GM19452 (cell line): ENCODE results near the gene TDRD7.

Source experiments
- ATAC-seq: cut with Tn5 transposase; IDR thresholded peaks from one replicate; pipeline ENCODE4 v1.9.1; 2021; ENCODE audit not compliant: unreplicated experiment

TDRD7 gene

DNA sequence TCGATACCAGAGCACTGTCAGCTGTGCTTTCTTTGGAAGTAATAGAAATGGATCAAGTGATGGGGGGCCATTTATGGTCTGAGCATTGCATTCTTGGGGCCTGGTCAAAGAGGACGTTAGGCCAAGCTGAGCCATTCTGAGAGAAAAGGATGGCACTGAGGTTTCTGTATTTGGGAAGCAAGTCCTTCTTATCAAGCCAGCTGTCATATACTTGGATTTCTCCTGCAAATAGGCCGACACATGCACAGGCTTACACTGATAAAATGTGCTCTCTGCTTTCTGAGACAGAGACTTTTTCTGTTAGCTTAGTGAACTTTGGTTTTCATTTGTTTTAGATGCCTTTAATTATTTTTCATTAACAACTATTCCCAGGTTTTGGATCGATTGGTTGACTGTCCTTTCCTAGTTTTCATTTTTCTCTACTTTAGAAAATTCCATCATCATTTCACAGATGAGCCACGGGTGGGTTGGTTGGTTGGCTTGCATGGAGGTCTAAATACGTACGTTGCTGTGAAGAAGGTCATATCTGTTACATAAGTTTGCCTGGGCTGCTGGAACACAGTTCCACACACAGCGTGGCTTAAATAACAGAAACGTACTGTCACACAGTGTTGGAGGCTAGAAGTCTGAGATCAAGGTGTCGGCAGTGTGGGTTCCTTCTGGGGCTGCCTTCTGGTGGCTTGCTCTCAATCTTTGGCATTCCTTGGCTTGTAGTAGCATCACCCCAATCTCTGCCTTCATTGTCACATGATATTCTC lies 109.9 kb downstream of the TDRD7 start:
- ATAC-seq = no peak

DNA sequence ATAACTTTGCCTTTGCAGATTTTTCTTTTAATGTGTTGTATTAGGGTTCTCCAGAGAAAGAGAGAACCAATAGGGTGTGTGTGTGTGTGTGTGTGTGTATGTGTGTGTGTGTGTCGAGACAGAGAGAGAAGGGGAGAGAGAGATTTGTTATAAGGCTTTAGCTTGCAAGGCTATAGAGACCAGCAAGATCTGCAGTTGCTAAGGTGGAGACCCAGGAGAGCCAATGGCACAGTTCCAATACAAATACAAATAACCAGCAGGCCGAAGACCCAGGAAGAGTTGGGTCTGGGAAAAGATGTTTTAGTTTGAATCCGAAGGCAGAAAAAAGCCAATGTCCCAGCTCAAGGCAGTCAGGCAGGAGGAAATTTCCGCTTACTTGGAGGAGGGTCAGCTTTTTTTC lies 112.5 kb downstream of the TDRD7 start:
- no peak for ATAC-seq

DNA sequence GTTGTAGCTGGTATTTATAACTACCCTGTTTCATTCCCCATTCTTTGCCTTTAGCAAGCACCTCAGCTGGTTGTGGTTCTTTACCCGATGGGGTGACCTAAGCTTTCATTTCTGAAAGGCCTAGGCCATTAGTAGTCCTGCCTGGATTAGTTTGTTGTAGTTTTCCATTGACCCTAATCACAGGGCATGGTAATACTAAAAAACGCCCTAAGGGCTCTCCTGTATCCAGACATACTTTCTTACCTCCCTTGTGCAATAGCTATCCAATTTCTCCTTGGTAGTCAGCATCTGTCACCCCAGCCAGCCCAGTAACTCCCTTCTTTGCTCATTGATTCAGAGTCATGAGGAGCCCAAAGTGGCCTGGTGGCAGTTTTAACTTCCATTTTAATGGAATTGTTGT lies 113.6 kb downstream of the TDRD7 start:
- no peak for ATAC-seq

GRCh38 chr9:97526895-97527575 lies 115.1 kb downstream of the TDRD7 start:
- no peak for ATAC-seq

- ATAC-seq = no peak
Observed at GRCh38 chr9:97527626-97528528, 116.0 kb downstream of the TDRD7 start.

DNA sequence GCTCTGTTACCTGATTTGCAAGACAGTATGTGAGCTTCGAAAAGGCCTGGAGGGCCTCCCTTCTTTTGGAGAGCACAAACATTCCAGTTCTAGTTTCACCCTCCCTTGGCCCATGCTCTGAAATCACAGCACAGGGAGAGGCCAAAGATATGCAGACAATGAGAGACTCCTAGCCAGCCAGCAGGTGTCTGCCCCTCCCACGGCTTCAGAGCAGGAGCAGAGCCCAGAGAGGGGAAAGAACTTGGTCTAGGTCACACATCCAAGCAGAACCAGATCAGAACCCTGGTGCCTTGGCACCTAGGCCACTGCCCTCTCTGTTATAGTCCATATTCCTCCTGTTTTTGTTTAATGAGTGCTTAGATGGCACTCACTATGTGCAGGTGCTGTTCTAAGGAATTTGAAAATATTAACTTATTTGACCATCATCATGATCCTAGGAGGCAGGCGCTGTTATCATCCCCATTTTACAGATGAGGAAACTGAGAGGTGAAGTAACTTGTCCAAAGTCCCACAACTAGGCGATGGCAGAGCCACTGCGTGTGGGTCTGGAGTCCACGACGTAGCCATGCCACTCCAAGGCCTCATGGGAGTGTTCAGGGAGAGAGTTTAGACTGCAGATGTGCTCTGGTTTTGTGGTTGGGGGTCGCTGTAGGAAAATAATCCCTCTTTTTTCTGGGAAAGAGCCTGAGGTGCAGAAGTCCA lies 116.8 kb downstream of the TDRD7 start:
- no peak for ATAC-seq

DNA sequence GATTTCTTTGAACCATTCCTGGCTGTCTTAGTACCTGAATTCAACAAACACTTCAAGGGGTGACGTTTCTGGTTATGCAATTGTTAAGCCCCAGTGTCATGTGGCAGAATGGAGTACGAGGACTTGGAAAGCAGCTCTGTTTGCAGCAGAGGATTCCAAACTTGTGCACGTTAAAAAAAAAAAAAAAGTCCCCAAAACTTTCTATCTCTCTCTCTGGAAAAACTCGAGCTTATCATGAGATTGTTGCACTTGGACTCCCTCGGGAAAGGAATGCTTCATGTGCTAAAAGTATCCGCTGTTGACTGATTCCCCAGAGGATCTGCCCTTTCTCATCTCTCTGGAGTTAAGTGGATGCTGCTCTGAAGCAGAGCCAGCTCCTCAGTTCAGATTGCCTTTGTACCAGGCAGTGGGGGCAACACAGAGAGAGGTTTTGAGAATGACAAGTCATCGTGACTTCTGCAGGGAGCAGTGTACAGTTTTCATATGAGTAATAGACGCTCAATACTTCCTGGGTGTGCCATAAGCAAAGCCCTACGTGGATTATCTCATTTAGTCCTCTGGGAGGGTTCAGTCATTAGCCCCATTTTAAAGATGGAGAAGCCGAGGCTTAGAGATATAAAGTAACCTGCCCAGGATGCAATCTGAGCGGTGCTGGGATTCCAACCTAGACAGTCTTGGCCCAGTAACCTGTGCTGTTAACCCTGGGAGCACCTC lies 117.6 kb downstream of the TDRD7 start:
- peak; percentile 78 for ATAC-seq

GRCh38 chr9:97531888-97532376 lies 120.0 kb downstream of the TDRD7 start:
- ATAC-seq = no peak

DNA sequence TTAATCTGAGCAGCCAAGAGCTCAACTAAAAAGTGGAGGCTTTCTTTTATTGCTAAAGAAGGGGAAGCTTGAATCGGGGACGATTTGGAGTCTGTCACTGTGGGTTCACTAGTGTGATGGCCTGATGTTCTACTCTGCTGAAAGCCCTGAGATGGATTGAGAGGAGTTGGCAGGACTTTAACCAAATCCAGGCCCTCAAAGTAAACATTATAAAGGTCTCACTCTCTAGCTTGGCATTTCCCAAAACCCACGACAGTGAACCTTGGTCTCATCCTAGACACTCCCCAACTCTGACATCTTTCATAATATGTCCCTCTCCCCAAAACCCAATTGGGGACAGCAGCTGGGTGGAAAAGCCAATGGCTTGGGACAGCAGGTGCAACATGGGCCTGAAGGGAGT lies 122.3 kb downstream of the TDRD7 start:
- no peak for ATAC-seq

GRCh38 chr9:97534961-97535594 lies 123.2 kb downstream of the TDRD7 start:
- ATAC-seq = no peak

- no peak for ATAC-seq
Observed at GRCh38 chr9:97535771-97536170, 123.9 kb downstream of the TDRD7 start.

DNA sequence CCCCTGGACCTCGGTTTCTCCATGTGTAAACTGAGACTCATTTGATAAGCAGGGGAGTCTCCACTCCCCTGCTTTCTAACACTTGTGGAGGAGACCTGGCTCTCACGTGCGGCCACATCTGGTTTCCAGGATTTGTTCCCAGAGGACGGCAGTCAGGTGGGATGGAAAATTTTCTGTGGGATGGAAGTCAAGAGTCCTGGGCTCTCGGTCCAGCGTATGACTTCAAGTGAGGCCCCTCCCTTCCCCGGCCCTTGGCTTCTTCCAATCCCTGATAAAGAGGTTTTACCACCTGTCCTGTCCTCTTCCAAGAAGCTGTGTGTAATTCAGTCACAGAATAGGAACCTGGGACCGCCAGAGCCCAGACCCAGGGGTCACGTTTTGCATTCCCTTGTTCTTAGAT lies 124.6 kb downstream of the TDRD7 start:
- ATAC-seq = no peak

DNA sequence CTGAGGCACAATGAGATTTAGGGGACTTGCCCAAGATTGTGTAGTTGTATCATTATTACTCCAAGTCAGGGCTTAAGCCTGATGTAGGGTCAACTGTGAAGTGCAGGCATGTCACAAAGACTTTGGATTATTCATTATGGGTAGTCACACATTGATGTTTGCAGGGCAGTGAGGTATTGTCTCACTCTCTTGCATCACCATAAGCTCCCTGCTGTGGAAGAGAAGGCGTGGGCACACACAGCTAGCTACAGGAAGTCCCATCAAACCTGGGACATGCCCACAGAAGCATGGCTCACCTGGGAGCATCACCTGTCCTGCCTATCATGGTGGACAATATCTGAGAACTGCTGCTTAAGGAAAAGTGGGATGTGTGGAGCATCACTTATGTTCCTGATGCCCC lies 131.7 kb downstream of the TDRD7 start:
- no peak for ATAC-seq

- ATAC-seq = no peak
Observed at GRCh38 chr9:97545486-97545885, 133.6 kb downstream of the TDRD7 start.
